Muscle of back (tissue), 11 donors: ENCODE data around the gene SNX27. TPM values are rescaled to one million over a fixed set of nuclear protein-coding genes. Genes with fewer than 3 reads are reported as not detected.

Experiments
- DNase-seq, 3 donors: peaks; one replicate each; pipeline versions ENCODE4 v3.0.0 to v3.0.0-alpha.2; 2013
- polyA plus RNA-seq, 10 donors: library from polyadenylated mRNA; unstranded; fragments of 120-200 nt; gene quantifications; one replicate each; pipeline ENCODE4 v1.2.1, GENCODE V29; 2013; ENCODE audit not compliant: insufficient read length in 10 of 10

SNX27 gene
- polyA plus RNA-seq, 10 donors: 15.8 to 26.2 (median 20.2) TPM

- DNase-seq: no peak
These were observed 92.0 kb downstream of the SNX27 start for GRCh38 chr1:151703813-151704212.

- DNase-seq: no peak
These were observed 92.4 kb downstream of the SNX27 start for GRCh38 chr1:151704246-151704645.

GRCh38 chr1:151705146-151705545 lies 93.3 kb downstream of the SNX27 start:
- no peak for DNase-seq

DNA sequence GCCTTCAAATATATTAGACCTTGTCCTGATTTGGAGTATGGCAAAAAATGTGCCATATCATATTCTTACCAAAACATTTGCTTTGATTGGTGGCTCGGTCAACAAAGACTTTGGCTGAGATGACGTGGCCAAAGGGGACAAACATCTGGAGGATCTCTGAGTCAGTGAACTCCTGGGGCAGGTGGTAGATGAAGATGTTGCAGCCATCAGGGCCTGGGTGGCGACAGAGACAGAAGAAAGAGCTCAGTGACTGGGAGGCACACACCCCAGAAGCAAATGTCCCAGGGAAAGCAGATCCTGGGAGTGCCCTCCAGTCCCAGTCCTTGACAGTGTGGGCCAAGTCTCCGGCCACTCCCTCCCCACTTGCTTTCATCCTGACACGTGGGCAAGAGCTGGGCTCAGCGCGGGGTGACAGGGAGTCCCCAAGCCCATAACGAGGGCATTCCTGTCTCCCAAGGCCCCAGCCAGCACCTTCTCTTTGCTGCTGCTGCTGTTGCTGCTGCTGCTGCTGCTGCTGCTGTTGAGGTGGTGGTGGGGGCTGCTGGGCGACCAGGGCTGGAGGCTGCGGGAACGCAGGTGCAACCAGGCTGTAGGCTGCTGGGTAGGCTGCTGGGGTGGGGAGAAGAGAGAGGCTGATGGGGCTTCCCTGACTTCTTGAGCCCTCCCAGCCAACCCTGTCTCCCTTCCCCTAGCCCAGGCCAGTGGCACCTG lies 94.1 kb downstream of the SNX27 start:
- no peak for DNase-seq

- DNase-seq: no peak
These were observed 94.9 kb downstream of the SNX27 start for GRCh38 chr1:151706464-151707415.

- no peak for DNase-seq
These were observed 95.8 kb downstream of the SNX27 start for GRCh38 chr1:151707541-151708065.

GRCh38 chr1:151708891-151709290 lies 97.0 kb downstream of the SNX27 start:
- no peak for DNase-seq

- DNase-seq: no peak
These were observed 98.5 kb downstream of the SNX27 start for GRCh38 chr1:151710187-151710840.

GRCh38 chr1:151711044-151711800 lies 99.4 kb downstream of the SNX27 start:
- DNase-seq: no peak

GRCh38 chr1:151711951-151712350 lies 100.1 kb downstream of the SNX27 start:
- no peak for DNase-seq

DNA sequence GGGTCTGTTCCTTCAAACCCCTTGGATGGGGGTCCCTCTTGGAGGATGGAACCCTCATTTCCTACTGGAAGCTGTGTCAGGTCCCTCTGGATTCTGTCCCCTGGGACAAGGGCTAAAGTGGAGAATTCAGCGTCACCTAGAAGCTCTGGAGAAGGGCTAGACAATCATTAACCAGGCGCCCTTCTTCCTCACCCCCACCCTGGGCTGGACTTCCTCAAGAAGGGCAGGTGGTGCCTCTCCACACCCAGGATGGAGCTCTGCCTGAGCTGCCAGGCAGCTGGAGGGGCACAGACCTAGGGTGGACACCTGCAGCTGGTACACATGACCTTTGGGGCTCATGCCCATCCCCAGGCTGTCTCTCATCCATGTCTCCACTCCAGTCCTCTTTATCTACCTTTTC lies 101.2 kb downstream of the SNX27 start:
- DNase-seq: no peak

DNA sequence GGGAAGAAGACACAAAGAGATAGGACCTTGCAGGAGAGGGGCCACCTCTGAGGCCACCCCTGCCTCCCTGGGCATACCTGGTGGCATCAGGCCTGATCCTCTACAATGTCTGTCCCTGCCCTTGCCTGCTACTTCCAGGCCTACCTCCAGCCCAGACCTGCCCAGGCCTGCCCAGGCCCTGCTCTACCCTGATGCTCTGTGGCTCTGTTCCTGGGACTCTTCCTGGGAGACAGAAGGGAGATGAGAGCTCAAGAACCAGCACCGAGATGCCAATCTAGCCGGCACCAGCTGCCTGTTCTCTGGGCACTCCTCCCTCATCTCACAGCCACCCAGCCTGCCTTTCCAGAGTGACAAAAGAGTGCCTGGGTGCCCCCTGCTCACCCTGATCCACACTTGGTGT lies 102.0 kb downstream of the SNX27 start:
- no peak for DNase-seq

DNA sequence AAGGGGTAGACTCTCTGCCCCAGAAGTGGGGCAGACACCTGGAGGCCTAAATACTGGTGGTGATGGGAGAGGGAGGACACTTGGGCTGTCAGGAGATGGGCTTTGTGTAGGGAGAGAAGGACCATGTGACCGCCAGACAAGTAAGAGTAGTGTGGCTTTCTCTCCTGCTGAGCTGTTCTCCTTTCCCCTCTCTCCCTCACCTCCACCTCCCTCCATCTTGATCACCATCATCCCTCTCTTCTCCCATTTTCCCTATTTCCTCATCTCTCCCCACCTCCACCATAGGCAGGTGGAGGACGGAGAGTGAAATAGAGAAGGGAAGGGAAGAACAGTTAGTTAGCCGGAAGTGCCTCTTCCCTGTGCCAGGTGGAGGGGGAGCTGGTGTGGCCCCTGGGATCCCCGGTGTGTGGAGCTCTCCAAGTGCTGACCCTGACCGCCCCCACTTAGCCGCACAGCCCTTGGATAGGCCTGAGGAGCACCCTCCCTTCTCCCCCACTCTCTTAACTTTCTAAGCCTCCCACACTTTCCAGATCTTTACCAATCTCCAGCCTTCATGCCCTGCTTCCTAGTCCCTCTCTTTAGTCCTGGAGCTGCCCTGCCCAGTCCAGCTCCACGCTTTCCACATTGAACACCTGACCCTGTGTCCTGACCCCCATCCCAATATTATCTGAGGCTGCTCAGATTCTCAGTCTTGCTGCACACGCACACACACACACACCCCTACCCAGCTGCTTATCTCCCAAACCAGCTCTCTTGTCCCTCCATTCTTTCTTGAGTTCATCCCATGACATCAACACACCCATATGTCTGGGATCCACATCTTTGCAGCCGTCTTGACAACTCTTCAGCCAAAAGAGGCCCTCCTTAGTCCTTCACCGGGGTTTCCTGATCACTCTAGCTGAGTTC lies 103.2 kb downstream of the SNX27 start:
- no peak for DNase-seq

DNA sequence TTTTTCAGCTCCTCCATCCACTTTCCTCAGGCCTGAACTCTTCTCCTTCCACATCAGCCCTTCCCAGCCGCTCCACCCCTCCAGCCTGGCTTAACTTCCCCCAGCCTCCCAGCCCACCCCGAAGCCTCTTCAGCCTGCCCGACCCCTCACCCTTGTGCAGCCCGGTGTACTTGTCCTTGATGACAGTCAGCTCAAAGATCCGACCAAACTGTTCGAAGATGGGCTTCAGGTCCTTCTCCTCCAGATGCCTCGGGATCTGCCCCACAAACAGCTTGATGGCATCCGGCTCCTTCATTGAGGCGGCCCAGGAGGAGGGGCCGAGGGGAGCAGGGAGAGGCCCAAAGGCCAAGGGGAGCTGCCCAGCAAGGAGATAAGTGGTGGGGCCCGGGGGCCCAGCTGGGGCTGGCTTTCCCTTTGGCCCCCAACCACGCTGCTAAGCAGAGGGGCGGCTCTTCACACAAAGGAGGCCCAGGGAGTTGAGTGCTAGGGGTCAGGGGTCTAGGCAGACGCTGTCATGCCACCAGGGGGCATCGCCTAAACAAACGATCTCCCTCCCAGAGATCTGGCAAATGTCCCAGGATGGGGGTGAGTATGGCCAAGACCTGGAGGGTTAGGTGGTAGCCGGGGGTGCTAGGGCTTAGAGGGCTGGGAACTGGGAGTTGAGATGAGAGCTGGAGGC lies 104.0 kb downstream of the SNX27 start:
- DNase-seq: no peak

DNA sequence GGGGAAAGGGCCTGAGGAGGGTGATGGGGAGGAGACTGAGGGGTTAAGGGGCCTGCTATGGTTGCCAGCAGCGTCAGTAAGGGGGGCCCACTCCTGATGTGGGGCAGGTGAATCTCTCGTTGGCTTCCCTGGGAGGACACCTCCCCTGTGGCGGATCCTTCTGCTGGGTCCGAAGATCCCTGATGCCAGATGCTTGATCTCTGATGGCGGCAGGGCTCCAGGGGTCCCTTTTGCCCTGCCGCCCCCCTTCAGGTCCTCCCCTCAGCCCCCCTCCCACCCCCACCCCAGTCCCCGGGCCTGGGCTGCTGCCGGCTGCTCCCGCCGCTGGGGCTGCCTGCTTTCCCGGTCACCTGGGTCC lies 104.5 kb downstream of the SNX27 start:
- no peak for DNase-seq

DNA sequence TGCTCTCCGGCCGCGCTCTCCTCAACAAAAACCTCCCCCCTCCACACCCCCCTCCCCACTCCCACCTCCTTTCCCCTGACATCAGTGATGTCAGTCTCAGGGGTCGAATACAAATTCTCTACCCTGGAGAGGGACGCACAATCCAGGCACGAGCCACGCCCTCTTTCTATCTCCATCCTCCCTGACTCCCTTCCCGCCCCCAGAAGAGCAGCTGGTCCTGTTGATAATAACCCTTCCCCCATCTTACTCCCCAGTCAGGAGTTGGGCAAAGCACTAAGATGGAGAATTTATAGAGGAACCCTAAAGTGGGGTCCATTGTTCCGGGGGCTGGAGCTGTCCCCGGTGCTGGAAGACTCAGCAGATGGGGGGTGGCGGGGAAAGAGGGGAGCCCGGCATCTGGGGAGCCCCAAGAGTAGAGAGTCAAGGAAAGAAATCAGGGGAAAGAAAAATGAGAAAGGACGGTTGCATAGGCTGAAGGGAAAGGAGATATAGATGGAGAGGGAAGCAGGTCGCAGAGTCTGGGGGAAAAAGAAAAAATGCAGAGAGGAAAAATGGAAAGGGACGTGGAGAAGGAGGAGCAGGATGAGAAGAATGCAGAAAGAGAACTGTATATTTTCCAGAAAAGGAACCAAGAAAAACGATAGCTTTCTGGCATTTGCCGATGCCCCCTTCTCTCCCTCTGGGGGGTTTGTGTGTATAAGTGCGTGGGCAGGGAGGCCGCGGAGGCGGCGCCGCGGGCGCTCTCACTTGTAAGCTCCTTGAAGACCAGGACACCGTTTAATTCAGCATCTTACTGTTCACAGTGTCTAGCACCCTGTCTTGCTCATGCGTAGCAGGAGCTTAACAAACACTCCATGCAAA lies 105.2 kb downstream of the SNX27 start, which contains the start of gene CELF3:
TSS of gene CELF3 (minus strand) at position 33 of the 861 bp plus-strand sequence. CDS start 783 bp downstream, outside the sequence.
- DNase-seq: peak in 1 of 3 donors; percentile 52

- DNase-seq: no peak
These were observed 106.2 kb downstream of the SNX27 start for GRCh38 chr1:151718011-151718431.

DNA sequence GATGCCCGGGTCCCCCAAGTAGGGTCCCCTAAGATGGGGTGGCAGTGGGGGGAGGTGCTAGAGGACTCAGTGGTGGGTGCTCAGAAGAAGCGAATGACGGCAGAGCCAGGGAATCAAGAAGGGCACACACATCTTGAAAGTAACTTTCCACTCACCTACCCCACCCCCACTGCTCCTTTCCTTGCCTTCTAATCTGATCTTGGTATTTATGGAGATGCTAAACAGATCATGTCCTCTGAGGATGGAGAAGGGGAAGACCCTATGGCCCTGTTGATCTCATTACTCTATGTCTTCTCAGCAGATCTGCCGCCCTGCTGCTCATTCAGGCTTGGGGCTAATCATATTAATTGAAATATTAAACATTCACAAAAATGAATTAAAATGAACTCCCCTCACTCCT lies 106.8 kb downstream of the SNX27 start:
- no peak for DNase-seq

DNA sequence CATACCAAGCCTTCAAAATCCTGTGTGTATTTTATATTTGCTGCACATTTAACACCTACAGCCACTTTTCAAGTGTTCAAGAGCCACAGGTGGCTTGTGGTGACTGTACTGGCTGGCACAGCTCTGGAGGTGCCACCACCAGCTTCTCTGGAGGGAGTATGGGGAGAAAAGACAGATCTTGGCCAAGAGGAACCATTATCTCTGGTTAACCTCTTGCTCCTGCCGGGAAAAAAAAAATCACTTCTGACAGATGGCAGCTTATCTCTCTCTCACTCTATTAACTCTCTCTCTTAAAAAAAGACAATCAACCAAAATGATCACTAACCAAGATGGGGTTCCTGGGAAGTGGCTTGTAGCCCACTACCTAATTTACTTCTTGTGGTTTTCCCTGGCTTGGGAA lies 108.3 kb downstream of the SNX27 start:
- DNase-seq: no peak
